Astrocyte (in vitro differentiated cells and primary cell): ENCODE data around the gene ATXN1L. TPM values are rescaled to one million over a fixed set of nuclear protein-coding genes. Genes with fewer than 3 reads are reported as not detected.

Source experiments
- DNase-seq: peaks from one replicate; pipeline ENCODE4 v3.0.0-alpha.2; 2010; ENCODE audit warnings: low read depth
- FAIRE-seq: peaks from 2 replicates; lab custom pipeline; 2011; peaks lifted over from hg19 to GRCh38; lab: Jason Lieb, UNC
- H2AFZ ChIP-seq: 2 replicates; pipeline ENCODE4 v1.6.0; 2012; ENCODE audit warnings: low read depth, low read length, inconsistent platforms
- H3K27ac ChIP-seq: 2 replicates; pipeline ENCODE4 v1.5.1; 2011; ENCODE audit warnings: low read depth, low read length, inconsistent platforms
- H3K27me3 ChIP-seq: 2 replicates; pipeline ENCODE4 v1.6.0; 2011; ENCODE audit warnings: low read length, inconsistent platforms; ENCODE audit not compliant: insufficient read depth
- H3K36me3 ChIP-seq: 2 replicates; pipeline ENCODE4 v1.5.1; 2011; ENCODE audit warnings: low read length, inconsistent platforms; ENCODE audit not compliant: insufficient read depth
- H3K4me1 ChIP-seq: 2 replicates; pipeline ENCODE4 v1.5.1; 2011; ENCODE audit warnings: low read length, inconsistent platforms; ENCODE audit not compliant: insufficient read depth
- H3K4me2 ChIP-seq: 2 replicates; pipeline ENCODE4 v1.6.0; 2012; ENCODE audit warnings: low read length, inconsistent platforms
- H3K4me3 ChIP-seq: 2 replicates; pipeline ENCODE4 v1.5.1; 2011; ENCODE audit warnings: low read depth, mild to moderate bottlenecking, low read length, inconsistent platforms; ENCODE audit not compliant: insufficient read depth
- H3K79me2 ChIP-seq: 2 replicates; pipeline ENCODE4 v1.6.0; 2012; ENCODE audit warnings: mild to moderate bottlenecking, low read length, inconsistent platforms; ENCODE audit not compliant: insufficient read depth
- H3K9ac ChIP-seq: 2 replicates; pipeline ENCODE4 v1.6.0; 2012; ENCODE audit warnings: mild to moderate bottlenecking, low read length, inconsistent platforms
- H3K9me3 ChIP-seq: 2 replicates; pipeline ENCODE4 v1.5.1; 2012; ENCODE audit warnings: low read depth, mild to moderate bottlenecking, low read length, inconsistent platforms; ENCODE audit not compliant: insufficient read depth
- H4K20me1 ChIP-seq: 2 replicates; pipeline ENCODE4 v1.6.0; 2012; ENCODE audit warnings: low read length, inconsistent platforms; ENCODE audit not compliant: insufficient read depth
- H3K27ac Mint-ChIP-seq: one replicate; pipeline ENCODE4 v1.8.0; 2021; ENCODE audit warnings: mild to moderate bottlenecking, mixed read lengths; ENCODE audit not compliant: unreplicated experiment
- H3K27me3 Mint-ChIP-seq: one replicate; pipeline ENCODE4 v1.8.0; 2021; ENCODE audit warnings: low read depth, mixed read lengths; ENCODE audit not compliant: unreplicated experiment
- H3K36me3 Mint-ChIP-seq: one replicate; pipeline ENCODE4 v1.8.0; 2021; ENCODE audit warnings: low read depth, mixed read lengths; ENCODE audit not compliant: unreplicated experiment
- H3K4me1 Mint-ChIP-seq: one replicate; pipeline ENCODE4 v1.8.0; 2021; ENCODE audit warnings: low read depth, mixed read lengths; ENCODE audit not compliant: unreplicated experiment
- H3K4me3 Mint-ChIP-seq: one replicate; pipeline ENCODE4 v1.8.0; 2021; ENCODE audit warnings: mild to moderate bottlenecking, moderate library complexity, mixed read lengths; ENCODE audit not compliant: unreplicated experiment
- H3K9me3 Mint-ChIP-seq: one replicate; pipeline ENCODE4 v1.8.0; 2021; ENCODE audit warnings: mild to moderate bottlenecking, mixed read lengths; ENCODE audit not compliant: unreplicated experiment
- EZH2 ChIP-seq: IDR thresholded peaks from 2 replicates; pipeline ENCODE4 v1.6.1; 2012; ENCODE audit warnings: mild to moderate bottlenecking, low read length, inconsistent platforms; ENCODE audit not compliant: insufficient read depth
- total RNA-seq: library from RNA; stranded (reverse); gene quantifications from 2 replicates; pipeline ENCODE4 v1.2.1, GENCODE V29; 2021
- TF ChIP-seq, protein P1 (sequence below): IDR thresholded peaks from 2 replicates; pipeline ENCODE4 v1.5.1; 2011; ENCODE audit warnings: low read depth, mild to moderate bottlenecking, inconsistent platforms, low read length, moderate library complexity; ENCODE audit not compliant: insufficient read depth

ATXN1L gene
- total RNA-seq, 1 donor from 2014 or later, result 32.7 TPM

DNA sequence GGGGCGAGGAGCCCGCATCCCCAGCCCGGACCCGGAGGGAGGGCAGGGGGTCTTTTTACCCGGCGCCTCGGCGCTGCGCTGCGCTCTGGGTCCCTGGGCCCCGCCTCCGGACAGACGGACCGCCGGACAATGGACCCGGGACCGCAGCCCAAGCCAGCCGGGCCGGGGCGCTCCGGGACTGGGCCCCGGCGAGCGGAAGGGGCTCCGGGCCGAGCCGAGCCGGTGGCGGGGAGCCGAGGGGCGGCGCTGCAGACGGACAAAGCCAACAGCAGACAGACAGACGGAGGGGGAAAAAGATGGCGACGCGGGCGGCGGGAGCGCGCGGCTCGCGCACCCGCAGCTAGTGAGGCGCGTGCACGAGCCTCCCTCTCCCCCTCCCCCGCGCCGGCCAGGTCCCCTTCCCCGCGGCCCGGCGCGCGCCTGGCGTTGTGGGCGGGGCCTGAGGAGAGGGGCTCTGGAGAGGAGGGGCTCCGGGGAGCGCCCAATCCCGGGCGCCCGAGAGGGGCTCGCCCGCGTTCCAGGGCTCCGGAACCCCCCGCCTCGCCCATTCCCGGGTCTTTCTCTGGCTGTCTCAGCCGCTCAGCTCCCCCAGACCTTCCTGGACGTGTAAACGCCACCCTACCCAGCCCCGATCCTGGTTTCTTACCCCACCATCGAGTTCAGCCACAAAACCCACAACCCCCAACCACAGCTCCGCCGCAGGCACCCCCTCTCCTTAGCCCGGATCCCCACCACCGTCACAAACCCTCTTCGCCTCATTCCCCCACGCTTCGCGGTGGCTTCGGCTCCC, 38.3 kb downstream of the ATXN1L start, which contains the start of gene ZNF821:
Gene ZNF821, minus strand, starts transcription at position 334 of the 790 bp plus-strand sequence. CDS start 4,236 bp downstream, outside the sequence.
- Mint-ChIP-seq H3K27ac (peak within 1 kb of the TSS; percentile 89), H3K36me3 (peaks cover 7% of the 10 kb centered on the region), H3K4me3 (peak within 1 kb of the TSS; percentile 93), H3K4me1 (peaks cover 3% of the 10 kb centered on the region), H3K27me3 (no peaks in the 10 kb centered on the region), H3K9me3 (no peaks in the 10 kb centered on the region)
- Histone ChIP-seq H3K9me3 (no peaks in the 10 kb centered on the region), H3K27me3 (no peaks in the 10 kb centered on the region), H2AFZ (peak within 1 kb of the TSS; percentile 100), H3K4me3 (peak within 1 kb of the TSS; percentile 96), H3K4me1 (peaks cover 9% of the 10 kb centered on the region), H3K9ac (peak within 1 kb of the TSS; percentile 91), H4K20me1 (peaks cover 10% of the 10 kb centered on the region), H3K79me2 (no peaks in the 10 kb centered on the region), H3K36me3 (peaks cover 8% of the 10 kb centered on the region), H3K27ac (peak within 1 kb of the TSS; percentile 77), H3K4me2 (peak within 1 kb of the TSS; percentile 100)
- no peak for TF ChIP-seq EZH2
- TF ChIP-seq, protein P1, sequence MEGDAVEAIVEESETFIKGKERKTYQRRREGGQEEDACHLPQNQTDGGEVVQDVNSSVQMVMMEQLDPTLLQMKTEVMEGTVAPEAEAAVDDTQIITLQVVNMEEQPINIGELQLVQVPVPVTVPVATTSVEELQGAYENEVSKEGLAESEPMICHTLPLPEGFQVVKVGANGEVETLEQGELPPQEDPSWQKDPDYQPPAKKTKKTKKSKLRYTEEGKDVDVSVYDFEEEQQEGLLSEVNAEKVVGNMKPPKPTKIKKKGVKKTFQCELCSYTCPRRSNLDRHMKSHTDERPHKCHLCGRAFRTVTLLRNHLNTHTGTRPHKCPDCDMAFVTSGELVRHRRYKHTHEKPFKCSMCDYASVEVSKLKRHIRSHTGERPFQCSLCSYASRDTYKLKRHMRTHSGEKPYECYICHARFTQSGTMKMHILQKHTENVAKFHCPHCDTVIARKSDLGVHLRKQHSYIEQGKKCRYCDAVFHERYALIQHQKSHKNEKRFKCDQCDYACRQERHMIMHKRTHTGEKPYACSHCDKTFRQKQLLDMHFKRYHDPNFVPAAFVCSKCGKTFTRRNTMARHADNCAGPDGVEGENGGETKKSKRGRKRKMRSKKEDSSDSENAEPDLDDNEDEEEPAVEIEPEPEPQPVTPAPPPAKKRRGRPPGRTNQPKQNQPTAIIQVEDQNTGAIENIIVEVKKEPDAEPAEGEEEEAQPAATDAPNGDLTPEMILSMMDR, result no peak
- DNase-seq (peak; percentile 60), FAIRE-seq (no peak)

DNA sequence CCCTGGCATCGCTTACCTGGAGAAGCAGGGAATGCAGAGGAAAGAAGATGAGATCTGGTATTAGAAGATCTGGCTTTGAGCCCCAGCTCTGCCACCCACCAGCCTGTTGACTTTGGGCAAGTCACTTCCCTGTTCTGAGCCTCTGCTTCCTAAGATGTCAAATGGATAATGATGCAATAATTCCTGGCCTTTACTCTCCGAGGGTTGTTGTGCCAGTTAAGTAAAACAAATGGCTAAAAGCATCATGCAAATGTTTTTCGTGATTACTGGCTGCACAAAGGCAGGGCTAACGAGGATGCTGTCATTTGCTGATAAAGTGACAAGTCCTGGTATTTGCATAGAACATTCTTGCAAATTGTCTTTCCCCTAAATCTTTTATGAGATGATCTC, 39.5 kb downstream of the ATXN1L start:
- H2AFZ ChIP-seq, result no peak overlapping the region

More for the DNA sequence above, 39.5 kb downstream of the ATXN1L start:
- FAIRE-seq (no peak), DNase-seq (no peak)
- no peak overlapping the region for H3K9ac ChIP-seq
- no peaks in the 10 kb centered on the region for H3K9me3 ChIP-seq
- peak overlapping the region; percentile 93 for H3K4me3 Mint-ChIP-seq
- TF ChIP-seq EZH2, result no peak
- TF ChIP-seq, protein P1, result no peak
- peaks cover 9% of the 10 kb centered on the region for H3K4me1 ChIP-seq
- H3K36me3 Mint-ChIP-seq, result peaks cover under 1% of the 10 kb centered on the region
- H3K4me1 Mint-ChIP-seq, result peaks cover 3% of the 10 kb centered on the region
- H3K79me2 ChIP-seq, result no peaks in the 10 kb centered on the region
- H3K27ac ChIP-seq, result no peak overlapping the region
- H3K36me3 ChIP-seq, result peaks cover 5% of the 10 kb centered on the region
- peaks cover 8% of the 10 kb centered on the region for H4K20me1 ChIP-seq
- no peak overlapping the region for H3K4me2 ChIP-seq
- peak overlapping the region; percentile 81 for H3K27ac Mint-ChIP-seq
- no peaks in the 10 kb centered on the region for H3K27me3 ChIP-seq
- no peak overlapping the region for H3K4me3 ChIP-seq
- no peaks in the 10 kb centered on the region for H3K9me3 Mint-ChIP-seq
- H3K27me3 Mint-ChIP-seq, result no peaks in the 10 kb centered on the region
